Parathyroid adenoma (tissue), 2 donors: ENCODE results near the gene CAMK2G.
A peak's percentile ranks its signal among the peaks of the same experiment; 100 is the strongest.

Experiments used
- H2AFZ ChIP-seq: fragments of 300-600 bp; sonication (generic); one replicate; pipeline ENCODE4 v1.7.0; 2017; ENCODE audit warnings: antibody characterized with exemption, mild to moderate bottlenecking
- H3K27ac ChIP-seq: fragments of 300-600 bp; sonication (generic); one replicate; pipeline ENCODE4 v1.7.0; 2017
- H3K27me3 ChIP-seq: fragments of 300-600 bp; sonication (generic); one replicate; pipeline ENCODE4 v1.7.0; 2017; ENCODE audit warnings: low read length; ENCODE audit not compliant: control insufficient read depth, insufficient read depth
- H3K36me3 ChIP-seq: fragments of 300-600 bp; sonication (generic); one replicate; pipeline ENCODE4 v1.7.0; 2017; ENCODE audit warnings: low read length; ENCODE audit not compliant: control insufficient read depth, insufficient read depth
- H3K4me1 ChIP-seq: fragments of 300-600 bp; sonication (generic); one replicate; pipeline ENCODE4 v1.7.0; 2017; ENCODE audit warnings: control low read depth
- H3K4me2 ChIP-seq: fragments of 300-600 bp; sonication (generic); one replicate; pipeline ENCODE4 v1.7.0; 2017; ENCODE audit warnings: low read length
- H3K4me3 ChIP-seq: fragments of 300-600 bp; sonication (generic); one replicate; pipeline ENCODE4 v1.7.0; 2017; ENCODE audit warnings: low read depth, low read length
- H3K79me2 ChIP-seq: fragments of 300-600 bp; sonication (generic); one replicate; pipeline ENCODE4 v1.7.0; 2017; ENCODE audit warnings: control low read depth
- H3K9ac ChIP-seq: fragments of 300-600 bp; sonication (generic); one replicate; pipeline ENCODE4 v1.7.0; 2017; ENCODE audit warnings: mild to moderate bottlenecking
- H3K9me3 ChIP-seq: fragments of 300-600 bp; sonication (generic); one replicate; pipeline ENCODE4 v1.7.0; 2017; ENCODE audit warnings: low read length; ENCODE audit not compliant: control insufficient read depth
- TF ChIP-seq, protein P1 (sequence below): fragments of 300-600 bp; sonication (generic); IDR thresholded peaks from one replicate; pipeline ENCODE4 v1.7.0; 2017; ENCODE audit warnings: antibody characterized with exemption, mild to moderate bottlenecking
- donor health status: primary hyperparathyroidism.

The CAMK2G gene

DNA sequence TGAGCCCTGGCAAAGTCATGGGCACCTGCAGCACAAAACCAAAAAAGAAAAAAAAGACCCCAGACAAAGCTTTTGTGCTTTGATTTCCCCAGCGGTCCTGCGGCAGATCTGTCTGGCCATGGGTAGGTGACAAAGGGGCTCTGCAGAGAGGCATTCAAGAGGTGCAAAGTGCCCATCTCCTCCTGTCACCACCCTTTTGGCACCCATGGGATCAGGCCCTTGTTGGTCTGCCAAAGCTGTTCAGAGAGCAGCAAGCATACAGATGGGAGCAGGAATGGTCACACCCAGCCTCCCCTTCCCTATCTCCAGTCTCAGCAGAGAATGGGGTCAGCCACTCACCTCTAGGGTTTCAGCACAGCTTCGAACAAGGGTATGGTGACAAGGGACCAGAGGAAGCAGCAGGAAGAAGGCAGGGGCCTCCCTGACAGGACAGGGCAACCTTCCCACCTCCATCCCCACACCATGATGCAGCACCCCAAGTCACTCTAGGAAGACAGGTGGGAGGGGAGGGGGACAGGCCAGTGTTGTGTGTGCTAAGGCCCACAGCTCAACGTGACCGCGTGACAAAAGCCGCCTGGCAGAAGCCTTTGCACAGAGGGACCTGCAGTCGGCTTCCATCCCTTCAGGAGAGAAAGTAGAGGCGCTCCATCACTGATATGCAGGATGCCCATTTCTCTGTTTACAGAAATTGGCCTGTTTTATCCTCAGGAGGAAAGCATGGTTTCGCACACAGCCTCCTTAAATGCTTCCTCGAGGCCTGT is 6.3 kb downstream of the CAMK2G start:
- no peaks in the 10 kb centered on the region for H3K36me3 ChIP-seq
- no peaks in the 10 kb centered on the region for H3K27me3 ChIP-seq
- H3K9me3 ChIP-seq, result no peaks in the 10 kb centered on the region
- no peak overlapping the region for H3K4me2 ChIP-seq
- no peak overlapping the region for H3K27ac ChIP-seq
- TF ChIP-seq, protein P1, sequence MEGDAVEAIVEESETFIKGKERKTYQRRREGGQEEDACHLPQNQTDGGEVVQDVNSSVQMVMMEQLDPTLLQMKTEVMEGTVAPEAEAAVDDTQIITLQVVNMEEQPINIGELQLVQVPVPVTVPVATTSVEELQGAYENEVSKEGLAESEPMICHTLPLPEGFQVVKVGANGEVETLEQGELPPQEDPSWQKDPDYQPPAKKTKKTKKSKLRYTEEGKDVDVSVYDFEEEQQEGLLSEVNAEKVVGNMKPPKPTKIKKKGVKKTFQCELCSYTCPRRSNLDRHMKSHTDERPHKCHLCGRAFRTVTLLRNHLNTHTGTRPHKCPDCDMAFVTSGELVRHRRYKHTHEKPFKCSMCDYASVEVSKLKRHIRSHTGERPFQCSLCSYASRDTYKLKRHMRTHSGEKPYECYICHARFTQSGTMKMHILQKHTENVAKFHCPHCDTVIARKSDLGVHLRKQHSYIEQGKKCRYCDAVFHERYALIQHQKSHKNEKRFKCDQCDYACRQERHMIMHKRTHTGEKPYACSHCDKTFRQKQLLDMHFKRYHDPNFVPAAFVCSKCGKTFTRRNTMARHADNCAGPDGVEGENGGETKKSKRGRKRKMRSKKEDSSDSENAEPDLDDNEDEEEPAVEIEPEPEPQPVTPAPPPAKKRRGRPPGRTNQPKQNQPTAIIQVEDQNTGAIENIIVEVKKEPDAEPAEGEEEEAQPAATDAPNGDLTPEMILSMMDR, result no peak
- H3K9ac ChIP-seq, result no peak overlapping the region
- H3K79me2 ChIP-seq, result peaks cover 5% of the 10 kb centered on the region
- no peak overlapping the region for H2AFZ ChIP-seq
- no peaks in the 10 kb centered on the region for H3K4me1 ChIP-seq
- no peak overlapping the region for H3K4me3 ChIP-seq

DNA sequence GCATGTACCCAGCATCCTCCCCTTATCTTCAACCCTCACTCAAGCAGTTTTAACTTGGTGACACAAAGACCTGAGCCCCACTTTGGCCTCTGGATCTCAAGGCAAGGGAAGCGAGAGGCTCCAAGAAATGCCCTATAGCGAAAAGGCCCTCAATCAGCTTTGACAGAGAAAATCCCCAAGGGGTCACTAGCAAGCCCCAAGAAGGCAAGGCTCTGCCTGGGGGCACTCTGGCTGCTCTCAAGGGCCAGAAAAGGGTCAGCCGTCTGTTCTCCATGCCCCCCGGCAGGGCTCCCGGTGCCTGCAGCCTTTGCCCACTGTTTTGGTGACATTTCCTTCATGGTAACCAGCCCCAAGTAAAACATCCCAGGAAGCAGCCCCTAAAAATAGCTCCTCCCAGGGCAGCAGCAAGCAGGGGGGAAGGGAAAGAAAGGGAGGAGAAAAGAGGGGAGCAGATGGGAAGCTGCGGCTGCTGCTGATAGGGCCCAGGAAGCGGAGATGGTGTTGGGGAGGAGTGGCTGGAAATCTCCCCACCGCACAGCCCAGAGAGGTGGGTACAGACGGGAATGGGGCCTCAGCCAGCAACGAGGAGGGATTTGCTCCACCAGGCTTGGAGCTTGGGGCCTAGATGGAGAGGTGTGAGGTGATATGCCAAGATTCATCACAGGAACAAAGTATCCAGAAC is 7.1 kb downstream of the CAMK2G start:
- no peaks in the 10 kb centered on the region for H3K27me3 ChIP-seq
- H3K9me3 ChIP-seq, result no peaks in the 10 kb centered on the region
- no peak overlapping the region for H3K9ac ChIP-seq
- peaks cover 5% of the 10 kb centered on the region for H3K79me2 ChIP-seq
- no peak overlapping the region for H3K4me2 ChIP-seq
- H3K4me1 ChIP-seq, result no peaks in the 10 kb centered on the region
- TF ChIP-seq, protein P1, result no peak
- no peak overlapping the region for H2AFZ ChIP-seq
- H3K27ac ChIP-seq, result no peak overlapping the region
- no peak overlapping the region for H3K4me3 ChIP-seq
- H3K36me3 ChIP-seq, result no peaks in the 10 kb centered on the region

DNA sequence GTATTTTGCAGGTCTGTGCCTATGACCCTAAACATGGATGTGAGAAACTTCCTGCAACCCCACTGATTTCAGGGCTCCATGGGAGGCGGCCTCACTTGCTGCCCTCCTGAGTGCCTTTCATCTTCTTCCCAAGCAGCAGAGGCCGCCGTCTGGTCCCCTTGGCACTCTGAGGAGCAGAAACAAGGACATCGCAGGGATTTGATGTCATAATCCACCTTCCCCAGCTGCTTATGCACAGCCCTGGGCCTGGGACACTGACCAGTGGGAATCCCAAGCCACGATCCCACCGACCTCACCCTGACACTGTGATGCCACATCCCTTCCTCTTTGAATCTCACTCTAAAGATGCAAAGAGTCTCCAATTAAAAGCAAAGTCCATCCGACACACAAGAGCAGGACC is 7.7 kb downstream of the CAMK2G start:
- Histone ChIP-seq H3K27me3 (no peaks in the 10 kb centered on the region), H3K4me1 (no peaks in the 10 kb centered on the region), H3K4me3 (no peak overlapping the region), H2AFZ (no peak overlapping the region), H3K36me3 (no peaks in the 10 kb centered on the region), H3K79me2 (peaks cover 5% of the 10 kb centered on the region), H3K9ac (no peak overlapping the region), H3K27ac (peak overlapping the region; percentile 24), H3K4me2 (no peak overlapping the region), H3K9me3 (no peaks in the 10 kb centered on the region)
- TF ChIP-seq, protein P1, result no peak

DNA sequence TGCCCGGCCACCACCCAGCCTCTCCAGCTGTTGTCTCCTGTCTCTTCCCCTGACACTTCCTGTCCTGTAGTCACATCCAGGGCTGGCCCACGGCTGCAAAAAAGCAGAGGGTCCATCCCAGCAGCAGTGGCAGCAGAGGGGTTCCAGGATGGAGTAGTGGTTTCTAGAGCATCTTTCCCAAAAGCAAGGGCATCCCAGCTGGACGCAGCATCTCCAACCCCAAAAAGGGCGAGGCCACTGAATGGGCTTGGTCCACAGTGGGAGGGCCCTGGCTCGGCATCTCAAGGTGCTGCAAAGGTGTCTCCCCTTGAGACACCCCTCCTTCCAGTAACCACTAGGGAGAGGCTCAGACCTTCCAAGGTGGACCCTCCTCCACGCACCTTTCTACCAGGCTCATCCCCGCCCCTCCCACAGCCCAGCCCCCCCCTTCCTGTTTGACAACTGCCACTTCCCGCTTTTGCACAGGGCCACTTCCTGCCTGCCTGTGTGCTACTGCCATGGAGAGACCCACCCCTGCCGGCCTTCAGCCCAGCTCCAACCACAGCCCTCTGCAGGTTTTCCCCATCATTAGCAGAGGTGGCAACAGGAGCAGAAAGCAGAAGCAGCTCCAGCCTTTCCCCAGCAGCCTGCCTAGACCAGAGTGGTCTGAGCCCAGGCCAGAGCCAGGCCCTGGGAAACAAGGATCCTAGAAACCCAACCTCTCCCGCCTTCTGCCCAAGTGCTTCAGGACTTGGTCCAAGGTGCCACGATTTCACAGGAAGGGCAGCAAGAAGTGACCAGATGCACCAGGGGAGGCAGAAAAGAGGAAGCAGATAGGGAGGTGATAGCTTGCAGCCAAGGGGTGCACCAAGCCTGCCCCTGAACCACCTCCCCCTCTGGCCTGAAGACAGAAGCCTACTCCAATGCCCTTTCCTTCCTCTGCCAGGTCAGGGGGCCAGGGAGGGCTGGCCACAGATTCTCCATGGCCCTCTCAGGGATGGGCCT is 8.6 kb downstream of the CAMK2G start:
- H3K9me3 ChIP-seq, result no peaks in the 10 kb centered on the region
- no peak overlapping the region for H3K9ac ChIP-seq
- H3K27me3 ChIP-seq, result no peaks in the 10 kb centered on the region
- H3K79me2 ChIP-seq, result peaks cover 5% of the 10 kb centered on the region
- H3K4me1 ChIP-seq, result no peaks in the 10 kb centered on the region
- no peak overlapping the region for H3K4me3 ChIP-seq
- no peak overlapping the region for H3K4me2 ChIP-seq
- H3K27ac ChIP-seq, result peak overlapping the region; percentile 32
- H3K36me3 ChIP-seq, result no peaks in the 10 kb centered on the region
- no peak overlapping the region for H2AFZ ChIP-seq
- TF ChIP-seq, protein P1, result no peak
